Esophagus mucosa (tissue), 1 donor: ENCODE data around the gene ZBTB32. TPM values are rescaled to one million over a fixed set of nuclear protein-coding genes. Genes with fewer than 3 reads are reported as not detected.
A peak's percentile ranks its signal among the peaks of the same experiment; 100 is the strongest.

ENCODE experiments used
- ATAC-seq: fragments of 200-7000 bp; cut with Tn5 transposase; one replicate; pipeline ENCODE4 v1.9.1; 2020
- total RNA-seq: library from RNA; stranded (reverse); gene quantifications from one replicate; pipeline ENCODE4 v1.2.4, GENCODE V29; 2023
- donor health status: DM: yes; HTN: yes; CAD: no.

ZBTB32 gene
- total RNA-seq, 1 donor from 2014 or later = not detected

GRCh38 chr19:35753634-35754369, 49.4 kb downstream of the ZBTB32 start:
- no peak for ATAC-seq

GRCh38 chr19:35754370-35755130, 50.2 kb downstream of the ZBTB32 start:
- no peak for ATAC-seq

GRCh38 chr19:35755131-35755549, 50.8 kb downstream of the ZBTB32 start:
- ATAC-seq = no peak

- peak; percentile 39 for ATAC-seq
Measured at GRCh38 chr19:35755550-35756376, 51.4 kb downstream of the ZBTB32 start.

GRCh38 chr19:35756377-35757230, 52.2 kb downstream of the ZBTB32 start, which contains the start of gene HSPB6:
Gene HSPB6, minus strand, starts transcription at chr19:35757029. Its CDS starts 21 bp downstream, at chr19:35757008.
- ATAC-seq = no peak

GRCh38 chr19:35757231-35757748, 52.9 kb downstream of the ZBTB32 start:
- ATAC-seq = peak; percentile 14

- peak; percentile 95 for ATAC-seq
Measured at GRCh38 chr19:35757749-35758608, 53.6 kb downstream of the ZBTB32 start, which contains the start of gene PROSER3. Gene PROSER3, plus strand, starts transcription at chr19:35758176. Its CDS starts 40 bp downstream, at chr19:35758216.

- ATAC-seq = no peak
Measured at GRCh38 chr19:35759697-35760096, 55.3 kb downstream of the ZBTB32 start.

- no peak for ATAC-seq
Measured at GRCh38 chr19:35760711-35761349, 56.5 kb downstream of the ZBTB32 start.

- no peak for ATAC-seq
Measured at GRCh38 chr19:35764432-35765315, 60.3 kb downstream of the ZBTB32 start.

Other genes with a start within 250 kb of the ZBTB32 start
- 338 TPM for gene KRTDAP, start 214.1 kb upstream of the ZBTB32 start, total RNA-seq
- 406 TPM for gene DMKN, start 190.9 kb upstream of the ZBTB32 start, total RNA-seq
- gene SBSN, start 176.2 kb upstream of the ZBTB32 start, total RNA-seq = 1,433 TPM
- gene GAPDHS, start 171.1 kb upstream of the ZBTB32 start, total RNA-seq = not detected
- 87.7 TPM for gene TMEM147, start 158.9 kb upstream of the ZBTB32 start, total RNA-seq
- not detected for gene ATP4A, start 140.9 kb upstream of the ZBTB32 start, total RNA-seq
- gene PMIS2, start 118.4 kb upstream of the ZBTB32 start, total RNA-seq = not detected
- 15.4 TPM for gene HAUS5, start 91.8 kb upstream of the ZBTB32 start, total RNA-seq
- 52.7 TPM for gene RBM42, start 75.5 kb upstream of the ZBTB32 start, total RNA-seq
- gene ETV2, start 62.8 kb upstream of the ZBTB32 start, total RNA-seq = 2.2 TPM
- gene COX6B1, start 56.2 kb upstream of the ZBTB32 start, total RNA-seq = 553 TPM
- gene UPK1A, start 38.0 kb upstream of the ZBTB32 start, total RNA-seq = 3.8 TPM
- 21.1 TPM for gene KMT2B, start 13.4 kb downstream of the ZBTB32 start, total RNA-seq
- 2.4 TPM for gene IGFLR1, start 37.9 kb downstream of the ZBTB32 start, total RNA-seq
- 10.1 TPM for gene U2AF1L4, start 40.9 kb downstream of the ZBTB32 start, total RNA-seq
- gene PSENEN, start 41.1 kb downstream of the ZBTB32 start, total RNA-seq = 56.9 TPM
- 3.0 TPM for gene LIN37, start 44.0 kb downstream of the ZBTB32 start, total RNA-seq
- gene HSPB6, start 52.5 kb downstream of the ZBTB32 start, total RNA-seq = 2.6 TPM
- 14.7 TPM for gene PROSER3, start 53.6 kb downstream of the ZBTB32 start, total RNA-seq
- 3.9 TPM for gene ARHGAP33, start 71.0 kb downstream of the ZBTB32 start, total RNA-seq
- gene PRODH2, start 108.3 kb downstream of the ZBTB32 start, total RNA-seq = not detected
- not detected for gene NPHS1, start 147.9 kb downstream of the ZBTB32 start, total RNA-seq
- 0.24 TPM for gene KIRREL2, start 152.4 kb downstream of the ZBTB32 start, total RNA-seq
- gene APLP1, start 164.0 kb downstream of the ZBTB32 start, total RNA-seq = 0.84 TPM
- gene NFKBID, start 196.0 kb downstream of the ZBTB32 start, total RNA-seq = 4.2 TPM
- 0.96 TPM for gene HCST, start 198.0 kb downstream of the ZBTB32 start, total RNA-seq
- 4.1 TPM for gene TYROBP, start 203.7 kb downstream of the ZBTB32 start, total RNA-seq
- 7.7 TPM for gene LRFN3, start 231.8 kb downstream of the ZBTB32 start, total RNA-seq